Measurements from ENCODE around the gene FARP2.
"Not testable (repeated sequence)": the region's sequence is repeated elsewhere in the genome, so short reads cannot be mapped to it uniquely, and the experiment has no call there.

The FARP2 gene

GRCh38 chr2:241399941-241400922 lies 44.1 kb downstream of the FARP2 start:
- no peak for DNase-seq (ENCODE audit: low spot score)

GRCh38 chr2:241408849-241409248 lies 52.8 kb downstream of the FARP2 start:
- DNase-seq (ENCODE audit: low spot score) = no peak

GRCh38 chr2:241410739-241411176 lies 54.7 kb downstream of the FARP2 start:
- DNase-seq (ENCODE audit: low spot score) = peak; percentile 92

- no peak for DNase-seq (ENCODE audit: low spot score)
These were observed 56.1 kb downstream of the FARP2 start for GRCh38 chr2:241412144-241412543.

GRCh38 chr2:241413501-241413900 lies 57.4 kb downstream of the FARP2 start:
- DNase-seq (ENCODE audit: low spot score) = not testable (repeated sequence)

- no peak for DNase-seq (ENCODE audit: low spot score)
These were observed 58.0 kb downstream of the FARP2 start for GRCh38 chr2:241413929-241414580.

- DNase-seq (ENCODE audit: low spot score) = no peak
These were observed 59.1 kb downstream of the FARP2 start for GRCh38 chr2:241415196-241415595.

GRCh38 chr2:241417626-241418025 lies 61.5 kb downstream of the FARP2 start:
- DNase-seq (ENCODE audit: low spot score) = peak; percentile 47

- no peak for DNase-seq (ENCODE audit: low spot score)
These were observed 65.2 kb downstream of the FARP2 start for GRCh38 chr2:241421330-241421729.

- DNase-seq (ENCODE audit: low spot score) = not testable (repeated sequence)
These were observed 65.9 kb downstream of the FARP2 start for GRCh38 chr2:241421942-241422341.

GRCh38 chr2:241422350-241422749 lies 66.3 kb downstream of the FARP2 start:
- DNase-seq (ENCODE audit: low spot score) = no peak

- not testable (repeated sequence) for DNase-seq (ENCODE audit: low spot score)
These were observed 67.4 kb downstream of the FARP2 start for GRCh38 chr2:241423489-241423888.

- no peak for DNase-seq (ENCODE audit: low spot score)
These were observed 69.3 kb downstream of the FARP2 start for GRCh38 chr2:241425368-241425767.

- no peak for DNase-seq (ENCODE audit: low spot score)
These were observed 74.1 kb downstream of the FARP2 start for GRCh38 chr2:241430178-241430577.

GRCh38 chr2:241432824-241433448 lies 76.9 kb downstream of the FARP2 start:
- no peak for DNase-seq (ENCODE audit: low spot score)

- DNase-seq (ENCODE audit: low spot score) = no peak
These were observed 81.1 kb downstream of the FARP2 start for GRCh38 chr2:241437179-241437578.

- DNase-seq (ENCODE audit: low spot score) = no peak
These were observed 85.4 kb downstream of the FARP2 start for GRCh38 chr2:241441492-241441891.

GRCh38 chr2:241443486-241444223 lies 87.6 kb downstream of the FARP2 start:
- no peak for DNase-seq (ENCODE audit: low spot score)

- no peak for DNase-seq (ENCODE audit: low spot score)
These were observed 89.3 kb downstream of the FARP2 start for GRCh38 chr2:241445426-241445825.

- DNase-seq (ENCODE audit: low spot score) = not testable (repeated sequence)
These were observed 94.0 kb downstream of the FARP2 start for GRCh38 chr2:241450092-241450491.

- no peak for DNase-seq (ENCODE audit: low spot score)
These were observed 95.9 kb downstream of the FARP2 start for GRCh38 chr2:241451840-241452506.
